ENCODE results near the gene CTBP2. TPM values are rescaled to one million over a fixed set of nuclear protein-coding genes. Genes with fewer than 3 reads are reported as not detected.

CTBP2 gene
- total RNA-seq, 1 experiment from 2014 or later, result 77.8 TPM

DNA sequence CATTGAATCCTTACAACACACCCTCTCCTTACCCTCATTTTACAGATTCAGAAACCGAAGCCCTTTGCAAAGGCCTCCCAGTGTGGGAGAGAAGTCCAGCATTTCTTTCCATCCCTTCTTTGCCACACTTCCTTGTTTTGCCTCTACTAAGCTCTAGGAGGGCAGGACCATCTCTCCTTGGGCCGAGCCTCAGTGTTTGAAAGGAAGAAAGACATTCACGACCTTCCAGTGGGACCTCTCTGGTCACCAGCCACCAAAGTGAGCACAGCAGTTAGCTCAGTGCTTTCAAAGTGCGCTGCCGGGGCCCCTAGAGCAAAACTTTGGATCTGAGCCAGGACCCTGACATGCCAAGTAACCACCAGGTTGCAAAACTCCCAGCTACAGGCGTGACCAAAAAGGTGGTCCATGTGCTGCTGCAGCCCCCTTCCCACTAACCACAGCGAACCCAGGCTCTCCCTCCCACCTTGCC lies 12.4 kb downstream of the CTBP2 start:
- intact Hi-C loops (cut with micrococcal nuclease; ENCODE audit: unreplicated experiment), result no loop called here
- TF ChIP-seq, protein P1, sequence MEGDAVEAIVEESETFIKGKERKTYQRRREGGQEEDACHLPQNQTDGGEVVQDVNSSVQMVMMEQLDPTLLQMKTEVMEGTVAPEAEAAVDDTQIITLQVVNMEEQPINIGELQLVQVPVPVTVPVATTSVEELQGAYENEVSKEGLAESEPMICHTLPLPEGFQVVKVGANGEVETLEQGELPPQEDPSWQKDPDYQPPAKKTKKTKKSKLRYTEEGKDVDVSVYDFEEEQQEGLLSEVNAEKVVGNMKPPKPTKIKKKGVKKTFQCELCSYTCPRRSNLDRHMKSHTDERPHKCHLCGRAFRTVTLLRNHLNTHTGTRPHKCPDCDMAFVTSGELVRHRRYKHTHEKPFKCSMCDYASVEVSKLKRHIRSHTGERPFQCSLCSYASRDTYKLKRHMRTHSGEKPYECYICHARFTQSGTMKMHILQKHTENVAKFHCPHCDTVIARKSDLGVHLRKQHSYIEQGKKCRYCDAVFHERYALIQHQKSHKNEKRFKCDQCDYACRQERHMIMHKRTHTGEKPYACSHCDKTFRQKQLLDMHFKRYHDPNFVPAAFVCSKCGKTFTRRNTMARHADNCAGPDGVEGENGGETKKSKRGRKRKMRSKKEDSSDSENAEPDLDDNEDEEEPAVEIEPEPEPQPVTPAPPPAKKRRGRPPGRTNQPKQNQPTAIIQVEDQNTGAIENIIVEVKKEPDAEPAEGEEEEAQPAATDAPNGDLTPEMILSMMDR (conservative IDR thresholded peaks at IDR 0.05; ENCODE audit: low read depth, low read length), result no peak
- TF ChIP-seq EZH2 (IDR thresholded peaks at IDR 0.05; ENCODE audit: borderline replicate concordance, low read depth, low read length, poor library complexity, severe bottlenecking), result no peak
- H3K4me1 ChIP-seq (ENCODE audit: insufficient read depth, low read length, poor library complexity, severe bottlenecking), result peaks cover 51% of the 10 kb centered on the region
- POLR2A ChIA-PET (ENCODE audit: low non-redundant PET), result no interaction called here
- no peaks in the 10 kb centered on the region for H3K9me3 ChIP-seq (ENCODE audit: low read depth, low read length, poor library complexity, severe bottlenecking)
- H3K27ac ChIP-seq (ENCODE audit: low read depth, low read length, poor library complexity, severe bottlenecking), result peak overlapping the region; percentile 7
- no peak overlapping the region for H3K4me3 ChIP-seq (ENCODE audit: low read depth, low read length, poor library complexity, severe bottlenecking)
- DNase-seq (ENCODE audit: low spot score), result peak; percentile 39
- BruUV-seq (replicated peaks), result no TSS peak
- CTCF ChIA-PET, result interaction anchor here (1.5 kb wide), 1 partner anchor 100 kb away, joined by 3 read pairs; no protein-coding TSS in a partner anchor
- no peaks in the 10 kb centered on the region for H3K27me3 ChIP-seq (replicated peaks; ENCODE audit: insufficient read depth, low read depth, low read length, poor library complexity)
- H3K36me3 ChIP-seq (ENCODE audit: insufficient read depth, low read length, poor library complexity, severe bottlenecking), result no peaks in the 10 kb centered on the region

GRCh38 chr10:125146791-125147579 lies 13.4 kb downstream of the CTBP2 start:
- Histone ChIP-seq H3K27ac (ENCODE audit: low read depth, low read length, poor library complexity, severe bottlenecking) (peak overlapping the region; percentile 7), H3K27me3 (replicated peaks; ENCODE audit: insufficient read depth, low read depth, low read length, poor library complexity) (no peaks in the 10 kb centered on the region), H3K36me3 (ENCODE audit: insufficient read depth, low read length, poor library complexity, severe bottlenecking) (no peaks in the 10 kb centered on the region), H3K9me3 (ENCODE audit: low read depth, low read length, poor library complexity, severe bottlenecking) (no peaks in the 10 kb centered on the region), H3K4me3 (ENCODE audit: low read depth, low read length, poor library complexity, severe bottlenecking) (no peak overlapping the region), H3K4me1 (ENCODE audit: insufficient read depth, low read length, poor library complexity, severe bottlenecking) (peaks cover 51% of the 10 kb centered on the region)
- BruUV-seq (replicated peaks), result no TSS peak
- ChIA-PET CTCF (no interaction called here), POLR2A (ENCODE audit: low non-redundant PET) (no interaction called here)
- no peak for TF ChIP-seq EZH2 (IDR thresholded peaks at IDR 0.05; ENCODE audit: borderline replicate concordance, low read depth, low read length, poor library complexity, severe bottlenecking)
- TF ChIP-seq, protein P1 (conservative IDR thresholded peaks at IDR 0.05; ENCODE audit: low read depth, low read length), result no peak
- intact Hi-C loops (cut with micrococcal nuclease; ENCODE audit: unreplicated experiment), result no loop called here
- no peak for DNase-seq (ENCODE audit: low spot score)

GRCh38 chr10:125145636-125146035 lies 14.7 kb downstream of the CTBP2 start:
- BruUV-seq (replicated peaks), result no TSS peak
- Histone ChIP-seq H3K27me3 (replicated peaks; ENCODE audit: insufficient read depth, low read depth, low read length, poor library complexity) (no peaks in the 10 kb centered on the region), H3K27ac (ENCODE audit: low read depth, low read length, poor library complexity, severe bottlenecking) (no peak overlapping the region), H3K4me3 (ENCODE audit: low read depth, low read length, poor library complexity, severe bottlenecking) (no peak overlapping the region), H3K4me1 (ENCODE audit: insufficient read depth, low read length, poor library complexity, severe bottlenecking) (peaks cover 51% of the 10 kb centered on the region), H3K9me3 (ENCODE audit: low read depth, low read length, poor library complexity, severe bottlenecking) (no peaks in the 10 kb centered on the region), H3K36me3 (ENCODE audit: insufficient read depth, low read length, poor library complexity, severe bottlenecking) (no peaks in the 10 kb centered on the region)
- no peak for TF ChIP-seq EZH2 (IDR thresholded peaks at IDR 0.05; ENCODE audit: borderline replicate concordance, low read depth, low read length, poor library complexity, severe bottlenecking)
- TF ChIP-seq, protein P1 (conservative IDR thresholded peaks at IDR 0.05; ENCODE audit: low read depth, low read length), result no peak
- intact Hi-C loops (cut with micrococcal nuclease; ENCODE audit: unreplicated experiment), result no loop called here
- DNase-seq (ENCODE audit: low spot score), result no peak
- ChIA-PET POLR2A (ENCODE audit: low non-redundant PET) (no interaction called here), CTCF (no interaction called here)
